Nephron (organoid): ENCODE results near the gene RREB1.

ENCODE experiments used
- H3K27ac Mint-ChIP-seq, 3 experiments: 2 replicates each; pipeline ENCODE4 v1.8.0; 2020; ENCODE audit warnings: mixed read lengths in 3 of 3, mild to moderate bottlenecking in 2 of 3, moderate library complexity in 1 of 3
- H3K27me3 Mint-ChIP-seq: 2 replicates; pipeline ENCODE4 v1.8.0; 2021; ENCODE audit warnings: low read depth, mild to moderate bottlenecking, moderate library complexity, mixed read lengths
- H3K36me3 Mint-ChIP-seq: 2 replicates; pipeline ENCODE4 v1.8.0; 2020; ENCODE audit warnings: low read depth, mixed read lengths
- H3K4me1 Mint-ChIP-seq: 2 replicates; pipeline ENCODE4 v1.8.0; 2020; ENCODE audit warnings: mixed read lengths
- H3K4me3 Mint-ChIP-seq, 3 experiments: 2 replicates each; pipeline ENCODE4 v1.8.0; 2020; ENCODE audit warnings: mild to moderate bottlenecking in 3 of 3, mixed read lengths in 3 of 3, moderate library complexity in 2 of 3
- H3K9me3 Mint-ChIP-seq: 2 replicates; pipeline ENCODE4 v1.8.0; 2020; ENCODE audit warnings: mixed read lengths
- CTCF ChIP-seq, 3 experiments: fragments of 200-600 bp; sonication (generic); IDR thresholded peaks; one replicate each; pipeline ENCODE4 v1.5.0; 2021; ENCODE audit warnings: antibody characterized with exemption in 3 of 3; ENCODE audit not compliant: unreplicated experiment in 3 of 3

Gene RREB1

GRCh38 chr6:7184502-7184901 is 76.7 kb downstream of the RREB1 start:
- no peak overlapping the region for H3K27ac Mint-ChIP-seq
- peaks cover 82% of the 10 kb centered on the region for H3K36me3 Mint-ChIP-seq
- no peaks in the 10 kb centered on the region for H3K9me3 Mint-ChIP-seq
- no peaks in the 10 kb centered on the region for H3K27me3 Mint-ChIP-seq
- no peak overlapping the region for H3K4me3 Mint-ChIP-seq
- TF ChIP-seq CTCF (IDR thresholded peaks at IDR 0.05; ENCODE audit: unreplicated experiment in 3 of 3): no peak
- peaks cover 11% of the 10 kb centered on the region for H3K4me1 Mint-ChIP-seq

- Mint-ChIP-seq H3K4me3 (no peak overlapping the region), H3K4me1 (peaks cover 5% of the 10 kb centered on the region), H3K27me3 (no peaks in the 10 kb centered on the region), H3K9me3 (no peaks in the 10 kb centered on the region), H3K27ac (no peak overlapping the region), H3K36me3 (peaks cover 79% of the 10 kb centered on the region)
- TF ChIP-seq CTCF (IDR thresholded peaks at IDR 0.05; ENCODE audit: unreplicated experiment in 3 of 3): no peak
Measured at GRCh38 chr6:7185561-7185960, 77.8 kb downstream of the RREB1 start.

- no peaks in the 10 kb centered on the region for H3K9me3 Mint-ChIP-seq
- no peaks in the 10 kb centered on the region for H3K4me1 Mint-ChIP-seq
- no peaks in the 10 kb centered on the region for H3K27me3 Mint-ChIP-seq
- no peak for TF ChIP-seq CTCF (IDR thresholded peaks at IDR 0.05; ENCODE audit: unreplicated experiment in 3 of 3)
- peak overlapping the region in 1 of 3 experiments; percentile 49 for H3K27ac Mint-ChIP-seq
- H3K4me3 Mint-ChIP-seq: no peak overlapping the region
- H3K36me3 Mint-ChIP-seq: peaks cover 76% of the 10 kb centered on the region
Measured at GRCh38 chr6:7188492-7188891, 80.7 kb downstream of the RREB1 start.

- Mint-ChIP-seq H3K9me3 (no peaks in the 10 kb centered on the region), H3K36me3 (peaks cover 71% of the 10 kb centered on the region), H3K27me3 (no peaks in the 10 kb centered on the region), H3K4me3 (no peak overlapping the region), H3K27ac (no peak overlapping the region), H3K4me1 (no peaks in the 10 kb centered on the region)
- TF ChIP-seq CTCF (IDR thresholded peaks at IDR 0.05; ENCODE audit: unreplicated experiment in 3 of 3): no peak
Measured at GRCh38 chr6:7189101-7189758, 81.5 kb downstream of the RREB1 start.

- Mint-ChIP-seq H3K4me1 (peaks cover 12% of the 10 kb centered on the region), H3K27me3 (no peaks in the 10 kb centered on the region), H3K27ac (no peak overlapping the region), H3K9me3 (no peaks in the 10 kb centered on the region), H3K4me3 (no peak overlapping the region), H3K36me3 (peaks cover 66% of the 10 kb centered on the region)
- TF ChIP-seq CTCF (IDR thresholded peaks at IDR 0.05; ENCODE audit: unreplicated experiment in 3 of 3): no peak
Measured at GRCh38 chr6:7190791-7191190, 83.0 kb downstream of the RREB1 start.

GRCh38 chr6:7193122-7193521 is 85.4 kb downstream of the RREB1 start:
- Mint-ChIP-seq H3K4me3 (no peak overlapping the region), H3K27me3 (no peaks in the 10 kb centered on the region), H3K36me3 (peaks cover 52% of the 10 kb centered on the region), H3K27ac (no peak overlapping the region), H3K9me3 (no peaks in the 10 kb centered on the region), H3K4me1 (peaks cover 18% of the 10 kb centered on the region)
- TF ChIP-seq CTCF (IDR thresholded peaks at IDR 0.05; ENCODE audit: unreplicated experiment in 3 of 3): no peak
